OCI-LY3 (cell line): ENCODE data around the gene CADPS.

Experiments used
- H2AFZ ChIP-seq: fragments of 200-600, 300-600 bp; shearing (Covaris generic); 2 replicates; pipeline ENCODE4 v1.6.0; 2014; ENCODE audit warnings: antibody characterized with exemption, low read depth, low read length
- H3K27ac ChIP-seq: fragments of 200-600, 300-600 bp; sonication (generic); 2 replicates; pipeline ENCODE4 v1.5.1; 2014; ENCODE audit warnings: mild to moderate bottlenecking, low read length, moderate library complexity, mixed read lengths
- H3K27me3 ChIP-seq: fragments of 200-600, 300-600 bp; sonication (generic); 2 replicates; pipeline ENCODE4 v1.6.1; 2014; ENCODE audit warnings: low read depth, low read length, mixed read lengths
- H3K36me3 ChIP-seq: fragments of 200-600, 300-600 bp; sonication (generic); replicated peaks from 2 replicates; pipeline ENCODE3; 2014; ENCODE audit warnings: low read depth, low read length, mixed read lengths
- H3K4me1 ChIP-seq: fragments of 300-600, 200-600 bp; sonication (generic); 2 replicates; pipeline ENCODE4 v1.6.1; 2014; ENCODE audit warnings: low read length, mixed read lengths
- H3K4me2 ChIP-seq: fragments of 200-600, 300-600 bp; sonication (generic); 2 replicates; pipeline ENCODE4 v1.6.1; 2014; ENCODE audit warnings: low read length, mixed read lengths
- H3K4me3 ChIP-seq: fragments of 300-600, 200-600 bp; sonication (generic); 2 replicates; pipeline ENCODE4 v1.5.1; 2014; ENCODE audit warnings: antibody characterized with exemption, mild to moderate bottlenecking, low read length, moderate library complexity
- H3K79me2 ChIP-seq: fragments of 300-600, 200-600 bp; shearing (Covaris generic); 2 replicates; pipeline ENCODE4 v1.6.1; 2014; ENCODE audit warnings: mild to moderate bottlenecking, low read length, mixed read lengths
- H3K9ac ChIP-seq: fragments of 300-600, 200-600 bp; shearing (Covaris generic); 2 replicates; pipeline ENCODE4 v1.6.0; 2014; ENCODE audit warnings: mild to moderate bottlenecking, low read length, moderate library complexity
- H3K9me3 ChIP-seq: fragments of 200-600, 300-600 bp; shearing (Covaris generic); 2 replicates; pipeline ENCODE4 v1.6.1; 2014; ENCODE audit warnings: low read length, mixed read lengths; ENCODE audit not compliant: insufficient read depth
- H4K20me1 ChIP-seq: fragments of 200-600, 300-600 bp; sonication (generic); 2 replicates; pipeline ENCODE4 v1.6.1; 2016; ENCODE audit warnings: low read length, mixed read lengths; ENCODE audit not compliant: insufficient read depth
- EZH2phosphoT487 ChIP-seq: fragments of 200-600 bp; shearing (Covaris generic); IDR thresholded peaks from 2 replicates; pipeline ENCODE4 v1.6.1; 2018; ENCODE audit warnings: antibody characterized with exemption, mixed run types, low read depth
- TF ChIP-seq, protein P1 (sequence below): fragments of 200-600, 300-600 bp; sonication (generic); IDR thresholded peaks from 2 replicates; pipeline ENCODE4 v1.5.1; 2014; ENCODE audit warnings: antibody characterized with exemption, low read length, low read depth

The CADPS gene

DNA sequence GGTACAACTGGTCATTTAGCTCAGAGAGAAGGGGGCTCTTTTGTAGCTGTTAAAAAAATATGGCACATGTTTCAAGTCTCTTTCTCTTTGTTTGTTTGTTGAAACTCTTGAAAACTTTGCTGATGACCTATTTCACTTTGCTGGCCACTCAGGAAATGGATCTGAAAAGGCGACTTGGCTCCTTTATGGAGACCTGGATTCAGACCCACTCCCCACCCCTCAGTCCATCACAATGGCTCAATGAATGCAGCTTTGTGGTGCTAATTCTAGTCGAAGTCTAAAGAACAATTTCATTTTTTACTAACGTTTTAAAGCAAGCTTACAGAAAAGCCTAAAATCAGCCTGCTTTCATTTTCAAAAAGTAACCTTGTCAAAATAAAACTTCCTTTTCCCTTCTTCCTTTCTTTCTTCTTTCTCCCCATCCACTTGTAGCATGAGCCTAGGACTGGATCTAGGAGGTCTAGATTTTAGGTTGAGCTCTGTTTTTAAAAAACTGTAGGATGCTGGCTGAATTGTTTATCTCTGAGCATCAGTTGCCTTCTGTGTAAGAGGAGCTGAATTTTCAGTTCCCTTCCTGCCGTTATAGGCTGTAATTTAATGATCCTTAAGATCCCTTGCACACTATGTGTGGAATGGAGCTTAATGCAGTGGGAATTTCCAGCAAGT is 336.4 kb downstream of the CADPS start:
- Histone ChIP-seq H3K4me1 (no peaks in the 10 kb centered on the region), H3K79me2 (no peaks in the 10 kb centered on the region), H3K36me3 (no peaks in the 10 kb centered on the region), H2AFZ (no peak overlapping the region), H3K9ac (no peak overlapping the region), H4K20me1 (no peaks in the 10 kb centered on the region), H3K27ac (no peak overlapping the region), H3K9me3 (no peaks in the 10 kb centered on the region), H3K27me3 (peaks cover 74% of the 10 kb centered on the region), H3K4me3 (no peak overlapping the region), H3K4me2 (no peak overlapping the region)
- TF ChIP-seq, protein P1, sequence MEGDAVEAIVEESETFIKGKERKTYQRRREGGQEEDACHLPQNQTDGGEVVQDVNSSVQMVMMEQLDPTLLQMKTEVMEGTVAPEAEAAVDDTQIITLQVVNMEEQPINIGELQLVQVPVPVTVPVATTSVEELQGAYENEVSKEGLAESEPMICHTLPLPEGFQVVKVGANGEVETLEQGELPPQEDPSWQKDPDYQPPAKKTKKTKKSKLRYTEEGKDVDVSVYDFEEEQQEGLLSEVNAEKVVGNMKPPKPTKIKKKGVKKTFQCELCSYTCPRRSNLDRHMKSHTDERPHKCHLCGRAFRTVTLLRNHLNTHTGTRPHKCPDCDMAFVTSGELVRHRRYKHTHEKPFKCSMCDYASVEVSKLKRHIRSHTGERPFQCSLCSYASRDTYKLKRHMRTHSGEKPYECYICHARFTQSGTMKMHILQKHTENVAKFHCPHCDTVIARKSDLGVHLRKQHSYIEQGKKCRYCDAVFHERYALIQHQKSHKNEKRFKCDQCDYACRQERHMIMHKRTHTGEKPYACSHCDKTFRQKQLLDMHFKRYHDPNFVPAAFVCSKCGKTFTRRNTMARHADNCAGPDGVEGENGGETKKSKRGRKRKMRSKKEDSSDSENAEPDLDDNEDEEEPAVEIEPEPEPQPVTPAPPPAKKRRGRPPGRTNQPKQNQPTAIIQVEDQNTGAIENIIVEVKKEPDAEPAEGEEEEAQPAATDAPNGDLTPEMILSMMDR, result no peak
- no peak for TF ChIP-seq EZH2phosphoT487

DNA sequence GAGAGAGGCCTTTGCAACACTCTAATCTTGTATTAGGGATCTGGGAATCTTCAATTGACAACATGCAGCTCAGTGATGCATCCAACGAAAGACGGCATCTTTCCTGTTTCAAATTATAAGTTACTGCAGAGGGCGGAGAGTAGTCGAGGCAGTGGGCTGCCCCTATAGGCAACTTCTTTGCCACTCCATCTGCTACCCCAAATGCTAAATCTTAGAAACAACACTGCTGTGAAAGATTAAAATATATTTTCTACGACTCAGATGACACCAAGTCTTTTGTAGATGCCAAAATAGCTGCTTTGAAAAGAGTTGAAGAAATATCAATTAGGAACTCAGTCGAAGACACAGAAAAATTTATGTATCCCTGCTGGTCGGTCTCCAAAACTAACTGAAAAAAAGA is 340.9 kb downstream of the CADPS start:
- Histone ChIP-seq H3K4me3 (no peak overlapping the region), H3K36me3 (no peaks in the 10 kb centered on the region), H3K27me3 (peaks cover 50% of the 10 kb centered on the region), H3K9me3 (no peaks in the 10 kb centered on the region), H3K9ac (no peak overlapping the region), H3K79me2 (no peaks in the 10 kb centered on the region), H2AFZ (no peak overlapping the region), H4K20me1 (no peaks in the 10 kb centered on the region), H3K27ac (no peak overlapping the region), H3K4me1 (no peaks in the 10 kb centered on the region), H3K4me2 (no peak overlapping the region)
- TF ChIP-seq EZH2phosphoT487, result no peak
- TF ChIP-seq, protein P1, result no peak

DNA sequence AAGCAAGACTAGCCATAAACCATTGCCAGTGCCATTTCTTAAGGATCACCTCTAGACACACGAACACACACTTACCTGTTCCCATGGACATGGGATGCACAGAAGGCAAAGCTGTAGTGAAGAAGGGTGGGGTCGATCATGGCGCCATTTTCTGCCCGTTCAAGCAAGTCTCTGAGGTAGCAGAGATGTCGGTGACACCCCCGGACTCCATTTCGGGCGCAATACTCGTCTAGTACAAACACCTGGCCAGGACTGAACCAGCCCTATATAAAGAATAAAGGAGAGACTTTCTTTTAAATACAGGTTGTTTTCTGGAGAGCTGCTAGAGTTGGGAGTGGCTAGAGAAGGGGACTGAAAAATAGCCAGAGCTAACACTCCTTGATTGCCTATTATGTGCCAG is 342.4 kb downstream of the CADPS start:
- Histone ChIP-seq H3K9ac (no peak overlapping the region), H3K27me3 (peaks cover 35% of the 10 kb centered on the region), H2AFZ (no peak overlapping the region), H3K79me2 (no peaks in the 10 kb centered on the region), H3K4me2 (no peak overlapping the region), H3K4me1 (no peaks in the 10 kb centered on the region), H3K36me3 (no peaks in the 10 kb centered on the region), H3K4me3 (no peak overlapping the region), H3K27ac (no peak overlapping the region), H3K9me3 (no peaks in the 10 kb centered on the region), H4K20me1 (no peaks in the 10 kb centered on the region)
- TF ChIP-seq, protein P1, result no peak
- TF ChIP-seq EZH2phosphoT487, result no peak

DNA sequence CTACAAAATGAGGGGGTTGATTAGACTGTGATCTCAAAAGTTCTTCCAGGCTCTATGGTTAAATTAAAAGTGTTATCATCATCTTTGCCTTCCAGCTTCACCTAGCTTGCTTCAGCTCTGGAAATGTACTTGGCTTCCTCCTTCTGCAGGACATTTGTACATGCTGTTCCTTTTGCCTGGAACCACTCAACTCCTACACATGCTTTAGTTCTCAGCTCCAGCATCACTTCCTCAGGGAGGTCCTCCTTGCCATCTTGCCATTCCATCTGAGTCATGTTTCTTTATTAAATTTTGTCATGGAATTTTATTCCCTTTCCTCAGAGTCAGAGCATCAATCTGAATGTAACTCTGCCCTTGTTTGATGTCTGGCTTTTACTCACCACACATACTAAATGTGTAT is 343.2 kb downstream of the CADPS start:
- Histone ChIP-seq H3K4me1 (no peaks in the 10 kb centered on the region), H2AFZ (no peak overlapping the region), H3K4me3 (no peak overlapping the region), H3K36me3 (no peaks in the 10 kb centered on the region), H3K9ac (no peak overlapping the region), H3K79me2 (no peaks in the 10 kb centered on the region), H3K4me2 (no peak overlapping the region), H3K27ac (no peak overlapping the region), H3K27me3 (peaks cover 29% of the 10 kb centered on the region), H3K9me3 (no peaks in the 10 kb centered on the region), H4K20me1 (no peaks in the 10 kb centered on the region)
- no peak for TF ChIP-seq EZH2phosphoT487
